Forelimb muscle (tissue), 1 donor: ENCODE results near the gene MINK1. TPM values are rescaled to one million over a fixed set of nuclear protein-coding genes. Genes with fewer than 3 reads are reported as not detected.

Source experiments
- polyA plus RNA-seq: library from polyadenylated mRNA; unstranded; fragments of 120-200 nt; gene quantifications from one replicate; pipeline ENCODE4 v1.2.1, GENCODE V29; 2013; ENCODE audit not compliant: insufficient read length

Gene MINK1
- polyA plus RNA-seq, 1 donor, result 25.4 TPM

Other genes starting within 250 kb of the MINK1 start
- gene SMTNL2, start 248.8 kb upstream of the MINK1 start, polyA plus RNA-seq, result 163 TPM
- gene ALOX15, start 191.7 kb upstream of the MINK1 start, polyA plus RNA-seq, result 0.40 TPM
- gene PELP1, start 129.2 kb upstream of the MINK1 start, polyA plus RNA-seq, result 31.9 TPM
- gene ARRB2, start 122.7 kb upstream of the MINK1 start, polyA plus RNA-seq, result 22.3 TPM
- gene MED11, start 101.9 kb upstream of the MINK1 start, polyA plus RNA-seq, result 18.0 TPM
- gene ZMYND15, start 93.5 kb upstream of the MINK1 start, polyA plus RNA-seq, result 0.28 TPM
- gene CXCL16, start 93.4 kb upstream of the MINK1 start, polyA plus RNA-seq, result 5.1 TPM
- not detected for gene TM4SF5, start 61.5 kb upstream of the MINK1 start, polyA plus RNA-seq
- 9.7 TPM for gene VMO1, start 47.0 kb upstream of the MINK1 start, polyA plus RNA-seq
- gene GLTPD2, start 44.4 kb upstream of the MINK1 start, polyA plus RNA-seq, result 0.95 TPM
- gene PSMB6, start 37.2 kb upstream of the MINK1 start, polyA plus RNA-seq, result 96.7 TPM
- gene PLD2, start 26.2 kb upstream of the MINK1 start, polyA plus RNA-seq, result 25.4 TPM
- gene C17orf107, start 66.2 kb downstream of the MINK1 start, polyA plus RNA-seq, result 1.3 TPM
- 2.3 TPM for gene CHRNE, start 69.8 kb downstream of the MINK1 start, polyA plus RNA-seq
- 0.92 TPM for gene GP1BA, start 98.9 kb downstream of the MINK1 start, polyA plus RNA-seq
- gene SLC25A11, start 106.7 kb downstream of the MINK1 start, polyA plus RNA-seq, result 53.8 TPM
- 72.7 TPM for gene RNF167, start 106.9 kb downstream of the MINK1 start, polyA plus RNA-seq
- gene PFN1, start 115.2 kb downstream of the MINK1 start, polyA plus RNA-seq, result 349 TPM
- 2,114 TPM for gene ENO3, start 117.8 kb downstream of the MINK1 start, polyA plus RNA-seq
- 90.2 TPM for gene SPAG7, start 134.5 kb downstream of the MINK1 start, polyA plus RNA-seq
- gene CAMTA2, start 154.3 kb downstream of the MINK1 start, polyA plus RNA-seq, result 27.3 TPM
- 5.0 TPM for gene INCA1, start 164.2 kb downstream of the MINK1 start, polyA plus RNA-seq
- 120 TPM for gene KIF1C, start 164.6 kb downstream of the MINK1 start, polyA plus RNA-seq
- 0.08 TPM for gene SLC52A1, start 202.1 kb downstream of the MINK1 start, polyA plus RNA-seq
- 11.8 TPM for gene ZFP3, start 245.1 kb downstream of the MINK1 start, polyA plus RNA-seq